Breast epithelium (tissue), 3 donors: ENCODE results near the gene CAMTA1.

Experiments
- POLR2A ChIP-seq: fragments of 450-650 bp; IDR thresholded peaks from one replicate; pipeline ENCODE4 v1.6.1; 2016; ENCODE audit warnings: antibody characterized with exemption, mild to moderate bottlenecking, moderate library complexity
- TF ChIP-seq, protein P1 (sequence below), 3 donors: fragments of 450-650 bp; IDR thresholded peaks; one replicate each; pipeline ENCODE4 v1.5.1; 2016 to 2017; ENCODE audit warnings: antibody characterized with exemption in 3 of 3, mild to moderate bottlenecking in 3 of 3, moderate library complexity in 3 of 3

- TF ChIP-seq, protein P1, sequence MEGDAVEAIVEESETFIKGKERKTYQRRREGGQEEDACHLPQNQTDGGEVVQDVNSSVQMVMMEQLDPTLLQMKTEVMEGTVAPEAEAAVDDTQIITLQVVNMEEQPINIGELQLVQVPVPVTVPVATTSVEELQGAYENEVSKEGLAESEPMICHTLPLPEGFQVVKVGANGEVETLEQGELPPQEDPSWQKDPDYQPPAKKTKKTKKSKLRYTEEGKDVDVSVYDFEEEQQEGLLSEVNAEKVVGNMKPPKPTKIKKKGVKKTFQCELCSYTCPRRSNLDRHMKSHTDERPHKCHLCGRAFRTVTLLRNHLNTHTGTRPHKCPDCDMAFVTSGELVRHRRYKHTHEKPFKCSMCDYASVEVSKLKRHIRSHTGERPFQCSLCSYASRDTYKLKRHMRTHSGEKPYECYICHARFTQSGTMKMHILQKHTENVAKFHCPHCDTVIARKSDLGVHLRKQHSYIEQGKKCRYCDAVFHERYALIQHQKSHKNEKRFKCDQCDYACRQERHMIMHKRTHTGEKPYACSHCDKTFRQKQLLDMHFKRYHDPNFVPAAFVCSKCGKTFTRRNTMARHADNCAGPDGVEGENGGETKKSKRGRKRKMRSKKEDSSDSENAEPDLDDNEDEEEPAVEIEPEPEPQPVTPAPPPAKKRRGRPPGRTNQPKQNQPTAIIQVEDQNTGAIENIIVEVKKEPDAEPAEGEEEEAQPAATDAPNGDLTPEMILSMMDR (IDR thresholded peaks at IDR 0.05) = no peak
- TF ChIP-seq POLR2A = no peak
These were observed 663.7 kb downstream of the CAMTA1 start for GRCh38 chr1:7448986-7449385.
